ENCODE results near the gene AGAP3. TPM values are rescaled to one million over a fixed set of nuclear protein-coding genes. Genes with fewer than 3 reads are reported as not detected.

The AGAP3 gene
- total and polyA plus RNA-seq, 4 donors = 75.9 to 194 (median 110) TPM

DNA sequence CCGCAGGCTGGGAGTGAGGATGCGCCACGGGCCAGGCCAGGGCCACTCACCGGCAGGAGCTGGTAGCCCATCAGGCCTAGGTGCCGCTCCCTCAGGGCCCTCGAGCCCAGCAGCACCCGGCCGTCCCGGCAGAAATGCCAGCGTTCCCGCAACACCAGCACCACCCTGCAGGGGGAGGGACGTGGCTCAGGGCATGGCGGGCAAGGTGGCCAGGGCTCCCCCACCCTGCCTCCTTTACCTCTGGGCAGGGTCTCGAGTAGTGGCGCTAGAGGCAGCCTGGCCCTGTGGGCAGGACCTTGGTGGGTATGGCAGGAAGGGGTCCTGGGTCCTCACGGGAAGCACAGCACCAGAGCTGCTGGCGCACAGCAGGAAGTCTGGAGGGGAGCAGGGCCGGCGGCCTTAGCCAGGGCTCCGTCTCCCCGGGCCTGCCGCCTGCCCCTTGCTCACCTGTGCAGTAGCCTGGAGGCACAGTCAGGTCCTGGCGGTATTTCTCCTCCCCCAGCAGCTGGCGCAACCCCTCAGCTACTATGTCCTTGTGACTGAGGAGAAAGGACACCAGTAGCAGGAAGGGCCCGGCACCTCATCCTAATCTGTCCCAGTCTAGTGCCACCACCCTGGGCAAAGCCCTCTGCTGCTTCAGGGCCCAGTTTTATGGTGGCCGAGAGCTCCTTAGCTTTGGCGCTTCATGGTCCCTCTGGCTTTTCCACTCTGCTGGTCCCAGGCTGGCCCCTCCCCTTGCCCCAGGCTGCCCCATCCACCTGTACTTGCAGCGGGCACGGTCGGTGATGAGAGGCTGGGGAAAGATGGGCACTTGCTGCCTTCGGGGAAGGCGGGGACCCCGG, 9.2 kb upstream of the AGAP3 start:
- TF ChIP-seq CTCF (IDR thresholded peaks at IDR 0.05; ENCODE audit: control extremely low read depth, extremely low read depth) = no peak
- ATAC-seq (ENCODE audit: insufficient read depth, low FRiP score) (no peak), DNase-seq (no peak)
- no peaks in the 10 kb centered on the region for H3K9me3 ChIP-seq (ENCODE audit: control insufficient read depth in 4 of 4, insufficient read depth in 3 of 4, low read length in 3 of 4)
- H3K36me3 ChIP-seq (ENCODE audit: control insufficient read depth in 4 of 4, insufficient read depth in 4 of 4, low read length in 4 of 4) = peaks cover 17 to 36% (median 24%) of the 10 kb centered on the region in 4 donors
- H3K9ac ChIP-seq (ENCODE audit: insufficient read depth in 1 of 2, low read length in 2 of 2) = no peak overlapping the region
- H3K4me3 ChIP-seq = no peak overlapping the region
- 81 to 84% methylated on average over 32 to 33 of the region's 33 CpGs for WGBS, 2 donors
- no peak overlapping the region for H3K27ac ChIP-seq (ENCODE audit: low read depth in 1 of 2, low read length in 1 of 2)
- no peaks in the 10 kb centered on the region for H3K27me3 ChIP-seq (ENCODE audit: control insufficient read depth in 3 of 3, insufficient read depth in 3 of 3, low read length in 2 of 3)
- peaks cover 4 to 31% (median 19%) of the 10 kb centered on the region in 5 donors for H3K4me1 ChIP-seq (ENCODE audit: control insufficient read depth in 5 of 5, insufficient read depth in 5 of 5, low read length in 5 of 5)

- Histone ChIP-seq H3K9ac (ENCODE audit: insufficient read depth in 1 of 2, low read length in 2 of 2) (no peak overlapping the region), H3K27ac (ENCODE audit: low read depth in 1 of 2, low read length in 1 of 2) (no peak overlapping the region), H3K36me3 (ENCODE audit: control insufficient read depth in 4 of 4, insufficient read depth in 4 of 4, low read length in 4 of 4) (peaks cover 17 to 36% (median 24%) of the 10 kb centered on the region in 4 donors), H3K9me3 (ENCODE audit: control insufficient read depth in 4 of 4, insufficient read depth in 3 of 4, low read length in 3 of 4) (no peaks in the 10 kb centered on the region), H3K4me3 (no peak overlapping the region), H3K4me1 (ENCODE audit: control insufficient read depth in 5 of 5, insufficient read depth in 5 of 5, low read length in 5 of 5) (peaks cover 4 to 38% (median 23%) of the 10 kb centered on the region in 5 donors), H3K27me3 (ENCODE audit: control insufficient read depth in 3 of 3, insufficient read depth in 3 of 3, low read length in 2 of 3) (no peaks in the 10 kb centered on the region)
- TF ChIP-seq CTCF (IDR thresholded peaks at IDR 0.05; ENCODE audit: control extremely low read depth, extremely low read depth) = no peak
- ATAC-seq (ENCODE audit: insufficient read depth, low FRiP score) (no peak), DNase-seq (no peak)
- whole genome bisulfite sequencing, 2 donors = 81 to 87% methylated on average over 10 of the region's 10 CpGs
Observed at GRCh38 chr7:151077705-151078232, 8.5 kb upstream of the AGAP3 start.

GRCh38 chr7:151078233-151079040, 7.8 kb upstream of the AGAP3 start:
- no peak for TF ChIP-seq CTCF (IDR thresholded peaks at IDR 0.05; ENCODE audit: control extremely low read depth, extremely low read depth)
- ATAC-seq (ENCODE audit: insufficient read depth, low FRiP score) (no peak), DNase-seq (no peak)
- H3K9me3 ChIP-seq (ENCODE audit: control insufficient read depth in 4 of 4, insufficient read depth in 3 of 4, low read length in 3 of 4) = no peaks in the 10 kb centered on the region
- H3K36me3 ChIP-seq (ENCODE audit: control insufficient read depth in 4 of 4, insufficient read depth in 4 of 4, low read length in 4 of 4) = peaks cover 17 to 32% (median 24%) of the 10 kb centered on the region in 4 donors
- no peak overlapping the region for H3K9ac ChIP-seq (ENCODE audit: insufficient read depth in 1 of 2, low read length in 2 of 2)
- H3K4me1 ChIP-seq (ENCODE audit: control insufficient read depth in 5 of 5, insufficient read depth in 5 of 5, low read length in 5 of 5) = peaks cover 4 to 39% (median 23%) of the 10 kb centered on the region in 5 donors
- no peak overlapping the region for H3K4me3 ChIP-seq
- no peaks in the 10 kb centered on the region for H3K27me3 ChIP-seq (ENCODE audit: control insufficient read depth in 3 of 3, insufficient read depth in 3 of 3, low read length in 2 of 3)
- H3K27ac ChIP-seq (ENCODE audit: low read depth in 1 of 2, low read length in 1 of 2) = no peak overlapping the region
- WGBS, 2 donors = 61% methylated on average over 22 of the region's 22 CpGs
